Stimulated activated CD8-positive, alpha-beta memory T cell treated with anti-CD3 and anti-CD28 coated beads, Interleukin-4, amount 100 ng/mL, for 24 hours (primary cell): ENCODE results near the gene NCOA4.
"Not testable (repeated sequence)": the region's sequence is repeated elsewhere in the genome, so short reads cannot be mapped to it uniquely, and the experiment has no call there.

Source experiments
- DNase-seq: peaks from one replicate; pipeline ENCODE4 v3.0.0-alpha.2; 2020; ENCODE audit warnings: low read depth

NCOA4 gene

DNA sequence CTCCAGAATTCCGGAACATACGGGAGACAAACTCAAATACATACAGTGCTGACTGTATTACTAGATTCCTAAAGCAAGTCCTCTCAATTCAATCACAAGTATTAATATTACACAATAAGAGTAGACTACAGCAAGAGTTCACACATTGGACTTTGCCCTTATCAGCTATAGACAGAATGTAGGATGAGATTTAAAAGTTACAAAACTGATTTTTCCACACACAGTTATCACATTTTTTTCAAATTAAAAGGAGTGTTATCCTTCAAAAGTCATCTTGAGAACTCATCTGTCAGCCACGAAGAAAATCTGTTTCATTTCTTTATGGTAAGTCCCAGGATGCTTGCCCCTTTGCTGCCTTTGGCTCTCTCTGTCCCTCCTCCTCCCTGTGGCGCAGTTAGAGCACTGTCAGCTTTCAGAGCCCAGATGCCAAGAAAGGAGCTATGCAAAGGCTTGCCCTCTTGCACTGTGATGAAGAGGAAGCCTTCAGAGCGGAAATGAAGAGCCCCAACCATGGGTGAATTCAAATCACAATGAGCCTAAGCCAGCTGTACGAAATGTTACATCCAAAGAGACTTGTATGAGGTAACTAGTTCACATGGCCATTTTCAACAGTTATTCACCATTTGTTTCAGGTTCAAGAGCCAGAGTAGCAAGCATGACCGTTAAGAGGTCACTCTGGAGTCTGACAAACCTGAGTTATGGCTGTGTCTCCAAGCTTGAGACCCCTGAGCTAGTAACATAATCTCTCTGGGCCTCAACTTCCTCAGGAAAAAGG is 10.7 kb downstream of the NCOA4 start:
- DNase-seq: no peak

DNA sequence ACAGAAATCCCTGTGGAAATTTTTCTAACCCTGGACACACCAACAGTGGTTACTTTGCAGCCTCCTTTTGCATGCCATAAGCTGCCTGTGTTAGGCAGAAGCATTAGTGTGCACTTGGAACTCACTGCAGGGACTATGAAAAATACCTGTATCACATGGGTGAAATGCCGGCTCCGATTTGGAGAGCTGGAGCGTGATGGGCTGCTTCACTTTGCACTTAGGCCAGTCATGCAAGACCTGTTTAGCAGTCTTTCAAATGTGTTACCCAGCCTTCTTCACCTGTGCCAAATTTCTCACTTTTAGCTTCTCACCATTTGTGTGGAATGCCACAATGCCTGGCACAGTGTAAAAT is 11.3 kb downstream of the NCOA4 start:
- no peak for DNase-seq

DNA sequence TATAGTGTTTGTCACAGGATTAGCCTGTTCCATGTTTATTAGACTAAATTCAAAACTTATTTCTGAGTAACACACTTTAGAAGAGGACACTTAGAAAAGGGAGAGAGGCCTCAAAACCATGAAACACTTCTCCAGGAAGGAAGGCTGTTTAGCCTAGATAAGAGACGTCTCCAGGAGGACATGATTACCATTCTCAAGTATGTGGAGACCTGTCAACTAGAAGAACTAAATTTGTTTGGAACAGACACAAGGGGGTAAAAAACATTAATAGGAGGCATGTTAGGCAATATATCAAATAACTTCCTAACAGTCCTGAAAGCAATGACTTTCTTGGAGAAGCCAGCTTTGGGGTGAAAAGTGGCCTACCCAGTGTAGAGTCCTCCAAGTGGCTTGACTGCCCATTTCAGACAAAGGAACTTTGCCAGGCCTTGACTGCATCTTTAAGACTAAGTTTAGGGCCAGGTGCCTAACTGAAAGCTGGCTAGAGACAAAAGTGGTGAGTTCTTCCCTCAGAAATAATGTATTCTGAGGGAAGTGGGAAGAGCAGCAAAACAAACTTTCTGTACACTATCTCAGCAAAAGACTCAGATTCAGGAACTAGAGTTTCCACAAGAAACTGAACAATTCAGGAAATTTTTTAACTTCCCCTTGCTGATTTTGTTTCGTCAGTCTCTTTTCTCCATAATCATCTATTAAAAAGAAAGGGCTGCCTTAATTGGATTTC is 11.8 kb downstream of the NCOA4 start:
- DNase-seq: no peak

DNA sequence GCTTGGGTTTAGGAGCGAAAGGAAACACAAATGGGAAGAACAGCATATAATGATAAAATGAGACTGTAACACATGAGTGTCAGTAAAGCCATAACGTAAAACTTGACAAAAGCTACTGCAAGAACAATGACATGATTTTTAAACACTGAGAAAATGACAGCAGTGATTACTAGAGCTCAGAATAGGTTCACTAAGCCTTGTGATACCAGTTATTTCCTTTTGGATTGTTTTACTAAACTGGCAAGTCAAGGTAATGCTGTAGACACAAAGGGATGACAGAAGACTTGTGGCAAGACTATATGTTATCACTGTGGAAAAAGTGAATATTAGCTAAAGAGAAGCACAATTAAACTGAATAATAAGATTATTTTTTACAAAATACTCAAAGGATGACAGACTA is 12.7 kb downstream of the NCOA4 start:
- DNase-seq: no peak

DNA sequence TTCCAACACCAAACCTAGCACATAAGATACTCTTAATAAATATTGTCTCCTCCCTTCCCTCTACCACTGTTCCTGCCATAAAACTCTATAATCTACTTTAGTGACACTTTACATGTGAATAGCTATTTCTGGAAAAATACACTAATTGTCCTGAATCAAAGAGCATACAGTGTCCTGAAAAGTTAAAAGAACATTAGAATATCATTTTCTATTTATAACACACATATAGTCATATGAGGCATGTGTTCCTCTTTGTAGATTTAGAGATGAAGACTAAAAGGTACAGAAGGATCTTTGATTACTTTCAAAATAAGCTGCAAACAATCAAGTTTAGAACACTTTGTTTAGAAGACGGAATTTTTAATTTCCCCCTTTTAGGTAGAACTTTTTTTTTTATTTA is 13.6 kb downstream of the NCOA4 start:
- DNase-seq: no peak

DNA sequence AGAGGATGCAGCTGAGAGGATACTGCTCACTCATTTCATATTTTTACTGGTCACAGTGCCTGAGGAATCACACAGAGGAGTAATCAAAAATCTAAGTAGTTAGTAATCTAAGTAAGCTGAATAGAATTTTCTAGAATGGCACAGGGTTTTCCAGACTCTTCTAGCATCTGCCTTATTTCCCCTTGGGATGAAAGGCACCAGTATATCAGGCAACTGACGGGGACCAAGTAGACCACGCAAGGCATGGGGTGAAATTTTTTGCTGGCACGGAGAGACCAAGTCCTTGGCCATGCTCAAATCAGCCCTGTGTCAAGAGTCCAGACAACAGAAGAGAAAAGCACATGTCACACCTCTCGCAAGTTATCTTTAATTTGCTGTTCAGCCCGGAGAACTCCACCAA is 14.2 kb downstream of the NCOA4 start:
- no peak for DNase-seq

DNA sequence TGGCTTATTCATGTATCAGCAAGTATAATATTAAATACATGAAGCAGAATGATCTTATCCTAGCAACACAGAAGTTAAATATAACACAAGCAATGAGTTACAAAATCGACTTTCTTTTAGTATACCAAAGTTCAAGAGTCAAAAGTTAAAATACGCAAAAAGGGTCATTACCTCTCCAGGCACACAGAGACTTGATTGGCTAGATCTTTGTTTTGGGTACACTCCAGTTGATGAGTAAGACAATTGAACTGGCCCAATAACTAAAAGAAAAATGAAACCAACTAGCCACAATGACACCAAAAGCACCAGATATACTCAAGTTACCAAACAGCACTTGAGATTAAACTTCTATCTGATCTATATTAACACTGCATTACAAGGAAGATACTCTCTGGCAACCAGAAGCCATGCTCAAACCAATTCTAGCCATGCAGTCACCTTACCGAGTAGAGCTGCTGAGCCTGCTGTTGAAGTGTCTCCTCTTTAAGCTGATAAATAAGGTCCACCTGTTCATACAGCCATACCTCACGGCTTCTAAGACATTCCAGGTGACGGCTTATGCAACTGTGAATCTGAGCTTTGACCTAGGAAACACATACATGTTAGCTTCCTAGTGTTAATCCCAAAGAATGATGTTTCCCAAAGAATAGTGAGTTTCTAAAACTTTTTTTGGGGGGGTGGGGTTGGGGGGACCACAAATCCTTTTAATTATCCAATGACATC is 15.6 kb downstream of the NCOA4 start:
- DNase-seq: no peak

DNA sequence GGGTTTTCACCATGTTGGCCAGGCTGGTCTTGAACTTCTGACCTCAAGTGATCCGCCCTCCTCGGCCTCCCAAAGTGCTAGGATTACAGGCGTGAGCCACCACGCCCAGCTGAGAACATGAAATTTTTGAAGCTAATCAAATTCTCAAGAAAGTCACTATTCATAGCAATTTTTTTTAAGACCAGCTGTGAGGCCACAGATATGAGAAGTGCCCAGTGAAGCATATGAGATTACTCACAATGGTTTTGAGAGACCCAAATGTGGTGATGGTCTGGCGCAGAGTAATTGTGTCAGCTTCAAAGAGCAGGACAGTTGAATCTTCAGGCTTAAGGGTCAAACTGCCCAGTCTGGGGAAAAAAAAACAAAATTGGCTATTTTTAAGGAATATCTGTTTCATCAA is 16.2 kb downstream of the NCOA4 start:
- no peak for DNase-seq

DNA sequence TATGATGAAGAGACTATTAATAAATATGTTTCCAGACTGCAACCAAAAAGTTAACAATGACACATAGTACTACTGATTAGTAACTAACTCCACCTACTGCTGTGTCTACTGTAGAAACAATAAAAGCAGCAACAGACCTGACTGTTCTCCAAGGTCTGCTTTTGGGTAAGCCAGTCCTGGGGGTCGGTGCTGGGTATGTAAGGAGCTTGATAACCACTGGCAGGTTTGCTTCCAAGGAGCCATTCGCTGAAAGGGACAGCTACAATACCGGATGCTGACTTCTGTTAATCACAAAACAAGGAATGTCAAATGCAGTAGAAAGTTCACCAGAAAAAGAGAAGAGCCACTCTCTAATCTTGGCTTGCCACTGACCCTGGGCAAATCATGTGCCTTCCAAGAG is 17.7 kb downstream of the NCOA4 start:
- no peak for DNase-seq

DNA sequence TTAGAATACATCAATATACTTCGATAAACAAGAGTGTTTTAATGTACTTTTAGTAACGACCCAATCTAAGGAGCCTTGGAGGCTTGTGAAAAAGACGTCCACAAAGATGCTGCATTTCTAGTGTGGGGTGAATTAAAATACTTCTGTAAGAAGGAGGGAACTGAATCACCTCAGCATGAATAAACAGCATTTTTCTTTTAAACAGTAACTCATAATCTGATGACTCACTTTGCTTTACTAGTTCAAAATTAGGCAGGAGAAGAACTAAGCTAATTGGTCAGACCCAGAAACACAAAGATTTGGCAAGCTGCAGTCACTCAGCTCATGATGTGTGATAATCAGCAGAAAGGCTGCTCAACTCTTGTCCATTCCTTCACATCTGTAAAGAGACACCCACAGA is 24.2 kb downstream of the NCOA4 start:
- DNase-seq: no peak

DNA sequence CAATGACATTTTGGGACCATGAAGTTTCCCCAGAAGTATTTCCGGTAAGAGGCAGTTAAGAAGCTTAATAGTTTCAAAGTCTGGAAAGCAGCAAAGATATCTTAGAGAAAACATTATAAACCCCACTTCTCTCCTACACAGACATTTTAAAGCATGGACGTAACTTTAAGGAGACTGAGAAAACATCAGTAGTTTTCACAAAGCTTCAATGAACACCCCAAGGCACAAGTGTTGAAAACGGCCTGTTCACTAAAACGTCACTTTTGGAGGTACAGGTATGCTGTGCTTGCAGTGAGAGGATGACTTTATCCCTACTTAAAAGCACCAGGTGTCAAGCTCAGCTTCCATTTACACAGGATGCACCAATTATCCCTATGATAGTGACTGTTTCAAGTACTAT is 25.0 kb downstream of the NCOA4 start:
- DNase-seq: no peak

DNA sequence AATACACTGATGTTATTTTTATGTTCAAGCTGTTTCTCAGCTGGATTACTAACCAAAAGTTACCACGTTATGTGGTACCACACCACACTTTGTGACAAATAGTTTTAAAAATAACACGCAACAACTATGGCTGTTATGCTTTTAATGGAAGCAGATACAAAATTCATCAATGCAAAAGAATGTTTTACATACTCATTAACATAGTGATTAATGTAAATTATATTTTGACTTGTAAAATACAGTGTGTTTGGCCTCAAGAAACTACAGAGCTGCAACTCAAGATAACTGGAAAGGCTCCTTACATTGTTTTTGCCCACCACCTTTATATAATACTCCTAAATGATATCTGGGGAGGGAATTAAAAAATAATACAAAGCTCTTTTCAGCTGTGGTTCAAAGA is 25.5 kb downstream of the NCOA4 start:
- no peak for DNase-seq

DNA sequence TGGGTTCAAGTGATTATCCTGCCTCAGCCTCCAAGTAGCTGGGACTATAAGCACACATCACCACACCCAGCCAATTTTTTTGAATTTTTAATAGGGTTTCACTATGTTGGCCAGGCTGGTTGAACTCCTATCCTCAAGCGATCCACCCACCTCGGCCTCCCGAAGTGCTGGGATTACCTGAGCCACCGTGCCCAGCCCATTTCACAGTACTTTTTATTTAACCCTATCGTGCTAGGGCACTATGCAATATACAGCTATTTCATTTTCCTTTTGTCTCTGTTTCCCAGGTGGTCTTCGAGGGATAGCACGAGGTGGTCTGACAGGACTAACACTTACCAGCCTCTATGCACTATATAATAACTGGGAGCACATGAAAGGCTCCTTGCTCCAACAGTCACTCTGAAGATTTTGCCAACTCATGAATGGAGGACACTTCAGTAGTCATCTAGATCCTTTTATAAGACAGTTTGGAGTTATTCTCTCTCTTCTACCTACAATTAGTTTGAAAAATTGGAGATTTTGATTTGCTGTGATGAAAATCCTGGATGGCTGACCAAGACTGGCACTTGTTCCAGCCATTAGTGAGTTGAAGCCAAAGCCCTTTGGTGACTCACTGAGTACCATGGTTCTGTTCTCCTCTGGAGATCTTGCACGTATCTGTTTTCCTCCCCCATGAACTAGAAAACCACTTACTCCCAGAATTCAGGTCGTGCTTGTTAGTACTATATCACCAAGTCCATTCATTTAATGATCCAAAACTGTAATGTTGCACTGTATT is 27.3 kb downstream of the NCOA4 start:
- DNase-seq: no peak

DNA sequence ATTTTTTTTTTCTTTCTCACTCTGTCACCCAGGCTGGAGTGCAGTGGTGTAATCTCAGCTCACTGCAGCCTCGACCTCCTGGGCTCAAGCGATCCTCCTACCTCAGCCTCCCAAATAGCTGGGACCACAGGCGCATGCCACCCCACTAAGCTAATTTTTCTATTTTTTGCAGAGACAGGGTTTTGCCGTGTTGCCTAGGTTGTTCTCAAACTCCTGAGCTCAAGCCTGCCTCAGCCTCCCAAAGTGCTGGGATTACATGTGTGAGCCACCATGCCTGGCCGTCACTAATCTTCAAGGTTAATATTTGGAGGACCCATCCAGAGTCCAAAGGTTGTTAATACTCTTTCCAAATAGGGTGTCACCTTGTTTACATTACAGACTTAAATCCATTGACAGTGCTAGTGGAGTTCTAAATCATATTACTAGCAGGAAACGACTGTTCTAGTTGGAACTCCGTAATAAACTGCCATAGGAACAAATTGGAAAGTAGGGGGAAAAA is 28.2 kb downstream of the NCOA4 start:
- DNase-seq: not testable (repeated sequence)

DNA sequence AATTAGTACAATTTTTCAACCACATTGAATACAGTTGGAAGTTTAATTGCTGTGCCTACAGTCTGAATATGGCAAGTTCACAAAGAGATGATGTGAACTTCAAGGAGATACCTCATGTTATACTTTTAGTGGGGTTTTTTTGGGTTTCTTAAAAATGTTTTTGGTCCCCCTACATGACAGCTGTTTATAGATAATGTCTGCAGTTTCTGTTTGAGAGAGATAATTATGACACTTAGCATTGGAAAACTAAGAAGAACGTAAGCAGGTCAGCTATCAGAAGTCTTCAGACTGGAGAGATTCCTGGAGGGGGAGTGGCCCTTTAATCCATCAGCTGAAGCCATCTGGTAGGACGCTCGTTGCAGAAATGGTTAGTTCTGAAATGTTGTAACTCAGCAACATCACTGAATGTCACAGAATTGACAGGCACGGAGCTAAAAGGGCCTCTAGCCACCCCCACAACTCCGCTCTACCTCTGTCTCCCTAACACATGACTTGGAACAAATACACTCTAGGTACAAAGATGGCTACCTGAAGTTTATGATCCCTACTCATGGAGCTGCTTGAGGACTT is 29.2 kb downstream of the NCOA4 start:
- DNase-seq: no peak

DNA sequence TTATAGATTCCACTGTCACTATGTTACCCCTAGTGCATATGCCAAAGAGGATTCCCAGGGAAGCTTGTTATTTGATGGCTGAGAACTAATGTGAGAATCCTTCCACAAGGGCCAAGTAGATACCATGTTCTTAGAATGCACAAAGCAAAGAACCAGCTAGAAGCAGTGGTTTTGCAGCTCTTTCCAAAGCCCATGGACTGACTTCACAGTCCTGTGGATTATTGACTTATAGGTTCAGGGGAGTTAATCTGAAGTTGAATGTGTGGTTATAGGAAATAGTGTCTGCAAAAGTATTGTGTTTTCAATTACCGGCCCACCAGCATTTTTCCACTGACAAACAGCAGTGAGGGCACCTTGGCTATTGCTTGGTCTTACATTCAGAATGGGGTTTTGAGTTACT is 29.9 kb downstream of the NCOA4 start:
- DNase-seq: no peak

DNA sequence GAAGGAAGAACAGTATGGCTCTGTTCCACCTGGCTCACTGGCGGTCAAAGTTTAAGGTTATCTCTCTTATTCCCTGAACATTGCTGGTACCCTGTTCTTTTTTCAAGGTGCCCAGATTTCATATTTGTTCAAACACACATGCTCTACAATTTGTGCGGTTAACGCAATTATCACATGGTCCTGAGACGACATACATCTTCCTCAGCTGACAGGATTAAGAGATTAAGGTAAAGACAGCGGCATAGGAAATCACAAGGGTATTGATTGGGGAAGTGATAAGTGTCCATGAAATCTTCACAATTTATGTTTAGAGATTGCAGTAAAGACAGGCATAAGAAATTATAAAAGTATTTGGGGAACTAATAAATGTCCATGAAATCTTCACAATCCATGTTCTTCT is 30.5 kb downstream of the NCOA4 start:
- not testable (repeated sequence) for DNase-seq

DNA sequence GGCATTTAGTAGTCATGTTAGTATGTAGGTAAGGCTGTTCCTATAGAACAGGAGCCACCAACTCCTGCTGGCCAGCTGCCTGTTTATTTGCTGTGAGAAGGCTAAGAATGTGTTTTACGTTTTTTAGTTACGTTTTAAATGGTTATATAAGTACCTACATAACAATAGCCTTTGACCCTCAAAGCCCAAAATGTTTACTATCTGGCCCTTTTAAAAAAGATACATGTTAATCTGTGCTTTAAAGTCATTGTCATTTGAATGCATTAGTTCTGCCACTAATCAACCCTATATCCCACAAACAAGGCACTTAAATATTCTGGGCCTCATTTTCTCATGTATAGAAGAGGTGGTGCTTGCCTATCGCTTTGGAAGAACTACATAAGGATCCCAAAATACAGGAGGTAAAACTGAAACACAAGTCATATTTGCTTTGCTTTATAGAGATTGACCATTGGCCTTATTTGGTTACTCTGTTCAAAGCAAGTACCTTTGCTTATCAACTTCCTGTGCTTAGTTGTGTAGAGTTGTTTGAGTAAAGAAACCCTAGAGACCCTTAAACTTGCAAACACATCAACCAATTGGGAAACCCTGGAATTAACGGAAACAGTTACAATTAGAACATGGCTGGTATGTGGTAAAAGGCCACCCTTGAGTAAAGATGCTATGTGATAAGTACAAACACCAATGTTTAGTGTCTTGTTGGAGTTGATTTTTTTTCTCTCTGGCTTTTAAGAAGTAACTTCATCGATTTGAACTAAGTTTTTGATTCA is 32.2 kb downstream of the NCOA4 start:
- no peak for DNase-seq

DNA sequence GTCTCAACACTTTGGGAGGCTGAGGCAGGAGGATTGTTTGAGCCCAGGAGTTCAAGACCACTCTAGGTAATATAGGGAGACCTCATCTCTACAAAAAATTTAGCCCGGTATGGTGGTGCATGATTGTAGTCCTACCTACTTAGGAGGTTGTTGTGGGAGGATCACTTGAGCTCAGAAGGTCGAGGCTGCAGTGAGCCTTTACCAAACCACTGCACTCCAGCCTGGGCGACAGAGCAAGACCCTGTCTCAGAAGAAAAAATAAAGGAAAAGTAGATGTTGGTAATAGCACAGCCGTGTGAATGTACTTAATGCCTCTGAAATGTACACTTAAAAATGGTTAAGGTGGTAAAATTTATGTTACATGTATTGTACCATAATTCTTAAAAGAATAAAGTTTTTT is 32.9 kb downstream of the NCOA4 start:
- DNase-seq: no peak

DNA sequence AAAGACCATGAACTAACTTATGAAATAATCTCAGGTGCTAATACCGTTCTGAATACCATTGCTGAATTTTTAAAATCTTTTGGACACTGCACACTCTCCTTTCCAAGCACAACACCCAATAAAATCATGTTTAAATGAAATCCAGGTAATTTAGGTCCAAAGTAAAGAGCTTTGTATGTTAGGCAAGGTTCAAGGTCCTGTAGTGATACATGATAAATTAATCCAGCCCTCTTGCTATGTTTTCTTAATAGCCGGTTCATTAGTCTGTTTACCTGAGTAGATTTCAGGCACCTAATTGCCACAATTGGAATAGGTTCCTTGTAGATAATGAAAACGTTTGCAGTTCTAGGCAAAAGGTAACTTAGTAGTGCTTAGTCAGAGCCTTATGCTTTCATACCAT is 44.8 kb downstream of the NCOA4 start:
- not testable (repeated sequence) for DNase-seq

DNA sequence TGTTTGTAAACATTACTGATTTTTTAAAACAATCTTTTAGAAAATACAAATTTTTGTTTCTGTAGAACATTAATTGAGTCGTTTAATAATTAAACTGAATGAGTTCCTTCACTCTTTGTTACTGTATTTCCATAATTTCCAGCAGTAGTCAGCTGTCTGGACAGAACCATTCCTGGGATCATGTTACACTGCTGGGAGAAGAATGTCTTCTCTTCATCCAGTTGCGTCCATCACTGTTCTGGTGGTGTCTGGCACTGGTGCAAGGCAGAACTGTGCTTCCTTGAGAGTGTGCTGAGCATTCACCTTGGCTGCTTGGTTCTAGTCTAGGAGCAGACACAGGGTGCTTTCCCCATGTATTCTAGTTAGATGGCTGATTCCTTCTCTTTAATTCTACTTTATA is 46.0 kb downstream of the NCOA4 start:
- DNase-seq: not testable (repeated sequence)
